Lower leg skin (tissue), 3 donors: Measurements from ENCODE around the gene DHRS7B.

Experiments
- CTCF ChIP-seq, 3 donors: fragments of 450-650 bp; IDR thresholded peaks; one replicate each; pipeline ENCODE4 v1.5.1; 2016; ENCODE audit warnings: antibody characterized with exemption in 3 of 3, mild to moderate bottlenecking in 3 of 3, moderate library complexity in 2 of 3
- POLR2A ChIP-seq, 2 donors: fragments of 450-650 bp; IDR thresholded peaks; one replicate each; pipeline ENCODE4 v1.6.1; 2016 to 2017; ENCODE audit warnings: antibody characterized with exemption in 2 of 2, mild to moderate bottlenecking in 1 of 2, moderate library complexity in 1 of 2

GRCh38 chr17:21108651-21109050 lies 18.1 kb upstream of the DHRS7B start:
- TF ChIP-seq CTCF (IDR thresholded peaks at IDR 0.05) (no peak), POLR2A (IDR thresholded peaks at IDR 0.05) (no peak)
